ENCODE results near the gene PNMA6E.

- TF ChIP-seq CTCF (IDR thresholded peaks at IDR 0.05) (no peak), POLR2A (IDR thresholded peaks at IDR 0.05) (no peak)
Measured at GRCh38 chrX:153444333-153445011, 43.3 kb upstream of the PNMA6E start.
